Kidney (tissue), 14 donors: Measurements from ENCODE around the gene ASB6. TPM values are rescaled to one million over a fixed set of nuclear protein-coding genes. Genes with fewer than 3 reads are reported as not detected.

Experiments
- DNase-seq, 5 donors: peaks; one replicate each; pipeline ENCODE4 v3.0.0-alpha.2; 2013 to 2020
- FAIRE-seq: peaks from 2 replicates; lab custom pipeline; 2012; peaks lifted over from hg19 to GRCh38; lab: Jason Lieb, UNC
- H3K27ac ChIP-seq, 2 donors: one replicate each; pipeline ENCODE4 v1.7.0; 2013; ENCODE audit warnings: low read depth in 2 of 2, low read length in 2 of 2, inconsistent platforms in 1 of 2
- H3K27me3 ChIP-seq: one replicate; pipeline ENCODE4 v1.7.1; 2013; ENCODE audit warnings: low read length, inconsistent platforms; ENCODE audit not compliant: control insufficient read depth, insufficient read depth
- H3K36me3 ChIP-seq, 3 donors: one replicate each; pipeline versions ENCODE4 v1.7.0 to v1.7.1; 2013; ENCODE audit warnings: low read length in 3 of 3, control low read depth in 1 of 3, inconsistent platforms in 1 of 3; ENCODE audit not compliant: insufficient read depth in 3 of 3, control insufficient read depth in 2 of 3
- H3K4me1 ChIP-seq, 3 donors: one replicate each; pipeline versions ENCODE4 v1.7.0 to v1.7.1; 2013; ENCODE audit warnings: low read length in 3 of 3, inconsistent platforms in 1 of 3, low read depth in 1 of 3; ENCODE audit not compliant: control insufficient read depth in 2 of 3, insufficient read depth in 2 of 3
- H3K4me3 ChIP-seq, 3 donors: one replicate each; pipeline versions ENCODE4 v1.7.0 to v1.8.1; 2013; ENCODE audit warnings: low read length in 3 of 3, control low read depth in 1 of 3, inconsistent platforms in 1 of 3
- H3K9ac ChIP-seq, 3 donors: one replicate each; pipeline versions ENCODE4 v1.7.0 to v1.7.1; 2013; ENCODE audit warnings: low read length in 3 of 3, control low read depth in 1 of 3, inconsistent platforms in 1 of 3
- H3K9me3 ChIP-seq, 3 donors: one replicate each; pipeline versions ENCODE4 v1.7.0 to v1.7.1; 2013; ENCODE audit warnings: low read length in 3 of 3, control low read depth in 1 of 3, inconsistent platforms in 1 of 3; ENCODE audit not compliant: control insufficient read depth in 2 of 3, insufficient read depth in 1 of 3
- CTCF ChIP-seq: IDR thresholded peaks from 3 replicates; pipeline ENCODE4 v1.5.1; 2012; ENCODE audit warnings: mild to moderate bottlenecking, moderate library complexity, borderline replicate concordance; ENCODE audit not compliant: insufficient read depth; ENCODE audit errors: extremely low read depth
- intact Hi-C: fragments of 100-400 bp; cut with DNase I; formaldehyde crosslinking; loops from one replicate; pipeline ENCODE4 v1.11.1; 2022
- polyA plus RNA-seq: library from polyadenylated mRNA; stranded (reverse); fragments of 350-450 nt; fragmentation: Illumina TruSeq; extraction: RNeasy Lipid Tissue Mini Kit (QIAGEN cat#74804); gene quantifications from one replicate; pipeline ENCODE4 v1.2.3, GENCODE V29; 2014; ENCODE audit warnings: low read depth, low replicate concordance; ENCODE audit not compliant: insufficient read depth
- total RNA-seq: library from RNA; stranded (reverse); fragmentation: NEBNext Ultra II Directional; extraction: Animal tissue kit (Norgen Biotek cat#: 25700); gene quantifications from one replicate; pipeline ENCODE4 v1.2.1, GENCODE V29; 2021
- donor health status: control.
- donor health status: control.
- donor health status: control.
- donor health status: control.
- donor health status: control.
- donor health status: DM: yes; HTN: yes; CAD: no.
- donor health status: Normal renal cell carcinoma (clear cell type).

The ASB6 gene
- total and polyA plus RNA-seq, 2 donors from 2014 or later: 18.1 to 22.5 TPM

GRCh38 chr9:129614932-129615331, 27.0 kb downstream of the ASB6 start:
- Histone ChIP-seq H3K4me1 (peaks cover 0 to 18% (median 6%) of the 10 kb centered on the region in 3 donors), H3K4me3 (no peak overlapping the region), H3K27me3 (no peaks in the 10 kb centered on the region), H3K9ac (no peak overlapping the region), H3K36me3 (no peaks in the 10 kb centered on the region), H3K9me3 (no peaks in the 10 kb centered on the region), H3K27ac (no peak overlapping the region)
- no peak for FAIRE-seq
- TF ChIP-seq CTCF: no peak
- no peak for DNase-seq
- intact Hi-C loops: loop anchor here (5.0 kb wide), 1 partner anchor 478 kb away; no protein-coding TSS in a partner anchor

GRCh38 chr9:129613520-129614175, 28.3 kb downstream of the ASB6 start:
- FAIRE-seq: no peak
- peaks cover 0 to 22% (median 6%) of the 10 kb centered on the region in 3 donors for H3K4me1 ChIP-seq
- H3K27me3 ChIP-seq: no peaks in the 10 kb centered on the region
- TF ChIP-seq CTCF: no peak
- no peak overlapping the region for H3K9ac ChIP-seq
- H3K4me3 ChIP-seq: no peak overlapping the region
- DNase-seq: peak; percentile 84 to 95 (median 88)
- H3K36me3 ChIP-seq: no peaks in the 10 kb centered on the region
- H3K9me3 ChIP-seq: no peaks in the 10 kb centered on the region
- intact Hi-C loops: no loop called here
- H3K27ac ChIP-seq: peak overlapping the region; percentile 76

GRCh38 chr9:129612815-129613519, 29.0 kb downstream of the ASB6 start:
- intact Hi-C loops: no loop called here
- FAIRE-seq (no peak), DNase-seq (peak in 2 of 5 donors; percentile 66 to 81)
- Histone ChIP-seq H3K4me1 (peaks cover 0 to 22% (median 6%) of the 10 kb centered on the region in 3 donors), H3K27me3 (no peaks in the 10 kb centered on the region), H3K9me3 (no peaks in the 10 kb centered on the region), H3K27ac (peak overlapping the region; percentile 76), H3K4me3 (no peak overlapping the region), H3K36me3 (no peaks in the 10 kb centered on the region), H3K9ac (no peak overlapping the region)
- no peak for TF ChIP-seq CTCF
